HG02981 (cell line): ENCODE results near the gene C2CD2.

Source experiments
- ATAC-seq: cut with Tn5 transposase; IDR thresholded peaks from one replicate; pipeline ENCODE4 v1.9.1; 2021; ENCODE audit warnings: mild to moderate bottlenecking, moderate library complexity; ENCODE audit not compliant: unreplicated experiment

Gene C2CD2

GRCh38 chr21:41848958-41849580 is 104.7 kb downstream of the C2CD2 start:
- ATAC-seq, result no peak

GRCh38 chr21:41848533-41848932 is 105.3 kb downstream of the C2CD2 start:
- ATAC-seq, result no peak

- no peak for ATAC-seq
Measured at GRCh38 chr21:41847066-41847804, 106.6 kb downstream of the C2CD2 start.

GRCh38 chr21:41846536-41846935 is 107.3 kb downstream of the C2CD2 start:
- ATAC-seq, result no peak

GRCh38 chr21:41846033-41846317 is 107.8 kb downstream of the C2CD2 start:
- ATAC-seq, result no peak

GRCh38 chr21:41845310-41846032 is 108.3 kb downstream of the C2CD2 start:
- no peak for ATAC-seq

- no peak for ATAC-seq
Measured at GRCh38 chr21:41843584-41843983, 110.2 kb downstream of the C2CD2 start.

GRCh38 chr21:41840880-41841279 is 112.9 kb downstream of the C2CD2 start:
- ATAC-seq, result no peak

- no peak for ATAC-seq
Measured at GRCh38 chr21:41839387-41840000, 114.3 kb downstream of the C2CD2 start.

GRCh38 chr21:41837756-41838297 is 116.0 kb downstream of the C2CD2 start:
- no peak for ATAC-seq

- no peak for ATAC-seq
Measured at GRCh38 chr21:41836166-41837015, 117.4 kb downstream of the C2CD2 start.

GRCh38 chr21:41835711-41836154 is 118.1 kb downstream of the C2CD2 start:
- ATAC-seq, result no peak
